ENCODE data around the gene GABRE.

GRCh38 chrX:151912221-151912620 is 62.3 kb downstream of the GABRE start:
- TF ChIP-seq MXI1 (conservative IDR thresholded peaks at IDR 0.05; ENCODE audit: poor library complexity, severe bottlenecking): no peak
- TF ChIP-seq CTCF (IDR thresholded peaks at IDR 0.05; ENCODE audit: poor library complexity, severe bottlenecking): no peak
- no peak for TF ChIP-seq POLR2AphosphoS5 (IDR thresholded peaks at IDR 0.05)

All from neural cell (in vitro differentiated cells).